ENCODE measurements around the gene SEC14L5. TPM values are rescaled to one million over a fixed set of nuclear protein-coding genes. Genes with fewer than 3 reads are reported as not detected.

The SEC14L5 gene
- total RNA-seq, 1 donor from 2014 or later: 0.05 TPM

GRCh38 chr16:5062790-5063765, 104.9 kb downstream of the SEC14L5 start:
- DNase-seq (ENCODE audit: low spot score): no peak
- peaks cover 4% of the 10 kb centered on the region for H3K27me3 Mint-ChIP-seq (ENCODE audit: unreplicated experiment)
- TF ChIP-seq CTCF (IDR thresholded peaks at IDR 0.05; ENCODE audit: unreplicated experiment): no peak

GRCh38 chr16:5064915-5065314, 106.8 kb downstream of the SEC14L5 start:
- Mint-ChIP-seq H3K4me1 (ENCODE audit: unreplicated experiment) (no peaks in the 10 kb centered on the region), H3K9me3 (ENCODE audit: unreplicated experiment) (no peaks in the 10 kb centered on the region), H3K27me3 (ENCODE audit: unreplicated experiment) (peaks cover 4% of the 10 kb centered on the region), H3K4me3 (ENCODE audit: unreplicated experiment) (no peak overlapping the region), H3K36me3 (ENCODE audit: low read depth, unreplicated experiment) (no peaks in the 10 kb centered on the region), H3K27ac (ENCODE audit: unreplicated experiment) (no peak overlapping the region)
- no peak for TF ChIP-seq CTCF (IDR thresholded peaks at IDR 0.05; ENCODE audit: unreplicated experiment)
- DNase-seq (ENCODE audit: low spot score): no peak

More at GRCh38 chr16:5062790-5063765, 104.9 kb downstream of the SEC14L5 start:
- H3K4me1 Mint-ChIP-seq (ENCODE audit: unreplicated experiment): peaks cover 2% of the 10 kb centered on the region
- H3K27ac Mint-ChIP-seq (ENCODE audit: unreplicated experiment): no peak overlapping the region
- no peak overlapping the region for H3K4me3 Mint-ChIP-seq (ENCODE audit: unreplicated experiment)
- H3K9me3 Mint-ChIP-seq (ENCODE audit: unreplicated experiment): no peaks in the 10 kb centered on the region
- no peaks in the 10 kb centered on the region for H3K36me3 Mint-ChIP-seq (ENCODE audit: low read depth, unreplicated experiment)

- Mint-ChIP-seq H3K27me3 (ENCODE audit: unreplicated experiment) (peaks cover 4% of the 10 kb centered on the region), H3K9me3 (ENCODE audit: unreplicated experiment) (no peaks in the 10 kb centered on the region), H3K4me1 (ENCODE audit: unreplicated experiment) (no peaks in the 10 kb centered on the region), H3K36me3 (ENCODE audit: low read depth, unreplicated experiment) (no peaks in the 10 kb centered on the region), H3K4me3 (ENCODE audit: unreplicated experiment) (no peak overlapping the region), H3K27ac (ENCODE audit: unreplicated experiment) (no peak overlapping the region)
- DNase-seq (ENCODE audit: low spot score): no peak
- TF ChIP-seq CTCF (IDR thresholded peaks at IDR 0.05; ENCODE audit: unreplicated experiment): no peak
Observed at GRCh38 chr16:5065326-5065725, 107.2 kb downstream of the SEC14L5 start.

GRCh38 chr16:5065813-5066212, 107.7 kb downstream of the SEC14L5 start, which contains the start of gene C16orf89:
Gene C16orf89 (minus strand): TSS chr16:5065956. CDS start chr16:5065908, 48 bp downstream.
- Mint-ChIP-seq H3K4me3 (ENCODE audit: unreplicated experiment) (no peak within 1 kb of the TSS), H3K27ac (ENCODE audit: unreplicated experiment) (no peak within 1 kb of the TSS), H3K36me3 (ENCODE audit: low read depth, unreplicated experiment) (no peaks in the 10 kb centered on the region), H3K9me3 (ENCODE audit: unreplicated experiment) (no peaks in the 10 kb centered on the region), H3K4me1 (ENCODE audit: unreplicated experiment) (no peaks in the 10 kb centered on the region), H3K27me3 (ENCODE audit: unreplicated experiment) (peaks cover 5% of the 10 kb centered on the region)
- DNase-seq (ENCODE audit: low spot score): no peak
- no peak for TF ChIP-seq CTCF (IDR thresholded peaks at IDR 0.05; ENCODE audit: unreplicated experiment)

- Mint-ChIP-seq H3K27ac (ENCODE audit: unreplicated experiment) (no peak overlapping the region), H3K4me3 (ENCODE audit: unreplicated experiment) (no peak overlapping the region), H3K4me1 (ENCODE audit: unreplicated experiment) (no peaks in the 10 kb centered on the region), H3K36me3 (ENCODE audit: low read depth, unreplicated experiment) (no peaks in the 10 kb centered on the region), H3K27me3 (ENCODE audit: unreplicated experiment) (peaks cover 3% of the 10 kb centered on the region), H3K9me3 (ENCODE audit: unreplicated experiment) (no peaks in the 10 kb centered on the region)
- no peak for DNase-seq (ENCODE audit: low spot score)
- TF ChIP-seq CTCF (IDR thresholded peaks at IDR 0.05; ENCODE audit: unreplicated experiment): no peak
Observed at GRCh38 chr16:5066511-5066910, 108.4 kb downstream of the SEC14L5 start.

All from endothelial cell (in vitro differentiated cells).